Measurements from ENCODE around the gene NAGPA.
"Not testable (repeated sequence)": the region's sequence is repeated elsewhere in the genome, so short reads cannot be mapped to it uniquely, and the experiment has no call there.

Gene NAGPA

GRCh38 chr16:5045499-5046115 lies 11.9 kb upstream of the NAGPA start:
- no peak for DNase-seq (ENCODE audit: extremely low read depth, low read depth)
- no peak for TF ChIP-seq CTCF (IDR thresholded peaks at IDR 0.05; ENCODE audit: low read depth, low read length, missing control alignments)
- H3K4me3 ChIP-seq (replicated peaks; ENCODE audit: low read depth, low read length): no peak overlapping the region

- not testable (repeated sequence) for DNase-seq (ENCODE audit: extremely low read depth, low read depth); H3K4me3 ChIP-seq (replicated peaks; ENCODE audit: low read depth, low read length)
Measured at GRCh38 chr16:5044581-5044980, 10.8 kb upstream of the NAGPA start.

GRCh38 chr16:5044011-5044540 lies 10.3 kb upstream of the NAGPA start:
- TF ChIP-seq CTCF (IDR thresholded peaks at IDR 0.05; ENCODE audit: low read depth, low read length, missing control alignments): no peak
- H3K4me3 ChIP-seq (replicated peaks; ENCODE audit: low read depth, low read length): no peak overlapping the region
- no peak for DNase-seq (ENCODE audit: extremely low read depth, low read depth)

- DNase-seq (ENCODE audit: extremely low read depth, low read depth): no peak
- peak; percentile 3 for TF ChIP-seq CTCF (IDR thresholded peaks at IDR 0.05; ENCODE audit: low read depth, low read length, missing control alignments)
- H3K4me3 ChIP-seq (replicated peaks; ENCODE audit: low read depth, low read length): no peak overlapping the region
Measured at GRCh38 chr16:5042574-5043171, 8.9 kb upstream of the NAGPA start.

- TF ChIP-seq CTCF (IDR thresholded peaks at IDR 0.05; ENCODE audit: low read depth, low read length, missing control alignments): no peak
- H3K4me3 ChIP-seq (replicated peaks; ENCODE audit: low read depth, low read length): no peak overlapping the region
- no peak for DNase-seq (ENCODE audit: extremely low read depth, low read depth)
Measured at GRCh38 chr16:5041600-5042133, 7.9 kb upstream of the NAGPA start.

GRCh38 chr16:5040451-5040850 lies 6.7 kb upstream of the NAGPA start:
- H3K4me3 ChIP-seq (replicated peaks; ENCODE audit: low read depth, low read length): no peak overlapping the region
- TF ChIP-seq CTCF (IDR thresholded peaks at IDR 0.05; ENCODE audit: low read depth, low read length, missing control alignments): no peak
- DNase-seq (ENCODE audit: extremely low read depth, low read depth): no peak

Measured in HFF-Myc (cell line).